Neural progenitor cell (in vitro differentiated cells): ENCODE data around the gene PSME3IP1. TPM values are rescaled to one million over a fixed set of nuclear protein-coding genes. Genes with fewer than 3 reads are reported as not detected.

ENCODE experiments used
- DNase-seq: peaks from one replicate; pipeline ENCODE4 v3.0.0-alpha.2; 2016; ENCODE audit warnings: low spot score
- H2AFZ ChIP-seq: fragments of 200-600 bp; sonication (generic); replicated peaks from 2 replicates; pipeline ENCODE4 v1.6.1; 2016; ENCODE audit warnings: antibody characterized with exemption
- H3F3A ChIP-seq: fragments of 200-600 bp; sonication (generic); 2 replicates; pipeline ENCODE4 v1.6.1; 2016; ENCODE audit warnings: antibody characterized with exemption, low read depth
- H3K27ac ChIP-seq: fragments of 200-600 bp; sonication (generic); 2 replicates; pipeline ENCODE4 v1.5.1; 2016; ENCODE audit warnings: mild to moderate bottlenecking
- H3K27me3 ChIP-seq: fragments of 200-600 bp; sonication (generic); 2 replicates; pipeline ENCODE4 v1.6.1; 2016; ENCODE audit warnings: mild to moderate bottlenecking, moderate library complexity
- H3K36me3 ChIP-seq: fragments of 200-600 bp; sonication (generic); 2 replicates; pipeline ENCODE4 v1.5.1; 2016
- H3K4me1 ChIP-seq: fragments of 200-600 bp; sonication (generic); 2 replicates; pipeline ENCODE4 v1.6.1; 2016; ENCODE audit warnings: mixed run types
- H3K4me2 ChIP-seq: fragments of 200-600 bp; sonication (generic); 2 replicates; pipeline ENCODE4 v1.6.1; 2016
- H3K4me3 ChIP-seq: fragments of 200-600 bp; sonication (generic); 2 replicates; pipeline ENCODE4 v1.5.1; 2016
- H3K79me2 ChIP-seq: fragments of 200-600 bp; sonication (generic); 2 replicates; pipeline ENCODE4 v1.6.1; 2016; ENCODE audit warnings: low read depth
- H3K9ac ChIP-seq: fragments of 200-600 bp; sonication (generic); 2 replicates; pipeline ENCODE4 v1.6.1; 2016
- H3K9me3 ChIP-seq: fragments of 200-600 bp; sonication (generic); 2 replicates; pipeline ENCODE4 v1.5.1; 2016; ENCODE audit warnings: low read depth
- H4K20me1 ChIP-seq: fragments of 200-600 bp; sonication (generic); 2 replicates; pipeline ENCODE4 v1.6.1; 2016; ENCODE audit warnings: low read depth
- H3K27ac Mint-ChIP-seq: 3 replicates; pipeline ENCODE4 v1.8.0; 2021; ENCODE audit warnings: mixed read lengths
- H3K27me3 Mint-ChIP-seq: 2 replicates; pipeline ENCODE4 v1.8.0; 2022; ENCODE audit warnings: low read depth, mild to moderate bottlenecking, inconsistent platforms, moderate library complexity, mixed read lengths; ENCODE audit not compliant: insufficient read depth
- H3K36me3 Mint-ChIP-seq: 3 replicates; pipeline ENCODE4 v1.8.0; 2021; ENCODE audit warnings: mixed read lengths
- H3K4me1 Mint-ChIP-seq: 3 replicates; pipeline ENCODE4 v1.8.0; 2021; ENCODE audit warnings: mixed read lengths
- H3K4me3 Mint-ChIP-seq: 3 replicates; pipeline ENCODE4 v1.8.0; 2021; ENCODE audit warnings: mild to moderate bottlenecking, moderate library complexity, mixed read lengths
- H3K9me3 Mint-ChIP-seq: 3 replicates; pipeline ENCODE4 v1.8.0; 2020; ENCODE audit warnings: mixed read lengths
- EZH2 ChIP-seq: fragments of 200-600 bp; sonication (generic); IDR thresholded peaks from 2 replicates; pipeline ENCODE4 v1.6.1; 2017; ENCODE audit warnings: antibody characterized with exemption, mild to moderate bottlenecking, moderate library complexity
- EZH2phosphoT487 ChIP-seq: fragments of 200-600 bp; sonication (generic); IDR thresholded peaks from 2 replicates; pipeline ENCODE4 v1.6.1; 2017; ENCODE audit warnings: antibody characterized with exemption
- total RNA-seq: library from RNA; depleted of rRNA; stranded (reverse); fragments of >200 nt; gene quantifications from 2 replicates; pipeline ENCODE4 v1.2.3, GENCODE V29; 2015; ENCODE audit warnings: low replicate concordance
- TF ChIP-seq, protein P1 (sequence below): fragments of 200-600 bp; sonication (generic); IDR thresholded peaks from 2 replicates; pipeline ENCODE4 v1.5.1; 2017; ENCODE audit warnings: antibody characterized with exemption, mild to moderate bottlenecking

Gene PSME3IP1
- total RNA-seq, 1 donor from 2014 or later = 184 TPM

DNA sequence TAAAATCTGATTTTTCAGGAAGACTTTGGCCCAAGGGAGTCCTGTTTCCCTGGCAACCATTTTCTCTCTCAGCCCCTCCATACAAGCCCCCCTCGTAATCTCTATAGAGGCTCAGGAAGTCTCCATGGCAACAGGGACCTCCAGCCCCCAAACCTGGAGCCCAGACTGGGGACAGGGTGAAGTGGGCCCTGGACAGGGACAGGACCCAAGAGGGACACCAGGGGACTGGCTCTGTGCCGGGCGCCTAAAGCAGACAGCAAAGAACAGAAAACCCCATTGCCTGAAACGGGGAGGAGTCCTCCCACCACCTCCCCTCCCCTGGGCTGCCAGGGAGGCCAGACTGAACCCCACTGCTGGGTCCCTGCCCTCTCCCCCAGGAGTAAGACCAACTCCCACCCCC is 52.8 kb downstream of the PSME3IP1 start:
- Histone ChIP-seq H3K27ac (no peak overlapping the region), H3K4me3 (no peak overlapping the region), H3K4me2 (peak overlapping the region; percentile 24), H3K36me3 (no peaks in the 10 kb centered on the region), H4K20me1 (no peaks in the 10 kb centered on the region), H3F3A (no peaks in the 10 kb centered on the region), H3K79me2 (no peaks in the 10 kb centered on the region), H2AFZ (no peak overlapping the region), H3K4me1 (peaks cover 17% of the 10 kb centered on the region), H3K27me3 (no peaks in the 10 kb centered on the region), H3K9me3 (no peaks in the 10 kb centered on the region), H3K9ac (no peak overlapping the region)
- H3K36me3 Mint-ChIP-seq = peaks cover 10% of the 10 kb centered on the region
- no peaks in the 10 kb centered on the region for H3K9me3 Mint-ChIP-seq
- H3K27me3 Mint-ChIP-seq = peaks cover 2% of the 10 kb centered on the region
- peak overlapping the region; percentile 72 for H3K27ac Mint-ChIP-seq
- TF ChIP-seq EZH2 (no peak), EZH2phosphoT487 (no peak)
- TF ChIP-seq, protein P1, sequence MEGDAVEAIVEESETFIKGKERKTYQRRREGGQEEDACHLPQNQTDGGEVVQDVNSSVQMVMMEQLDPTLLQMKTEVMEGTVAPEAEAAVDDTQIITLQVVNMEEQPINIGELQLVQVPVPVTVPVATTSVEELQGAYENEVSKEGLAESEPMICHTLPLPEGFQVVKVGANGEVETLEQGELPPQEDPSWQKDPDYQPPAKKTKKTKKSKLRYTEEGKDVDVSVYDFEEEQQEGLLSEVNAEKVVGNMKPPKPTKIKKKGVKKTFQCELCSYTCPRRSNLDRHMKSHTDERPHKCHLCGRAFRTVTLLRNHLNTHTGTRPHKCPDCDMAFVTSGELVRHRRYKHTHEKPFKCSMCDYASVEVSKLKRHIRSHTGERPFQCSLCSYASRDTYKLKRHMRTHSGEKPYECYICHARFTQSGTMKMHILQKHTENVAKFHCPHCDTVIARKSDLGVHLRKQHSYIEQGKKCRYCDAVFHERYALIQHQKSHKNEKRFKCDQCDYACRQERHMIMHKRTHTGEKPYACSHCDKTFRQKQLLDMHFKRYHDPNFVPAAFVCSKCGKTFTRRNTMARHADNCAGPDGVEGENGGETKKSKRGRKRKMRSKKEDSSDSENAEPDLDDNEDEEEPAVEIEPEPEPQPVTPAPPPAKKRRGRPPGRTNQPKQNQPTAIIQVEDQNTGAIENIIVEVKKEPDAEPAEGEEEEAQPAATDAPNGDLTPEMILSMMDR = no peak
- H3K4me1 Mint-ChIP-seq = peaks cover 51% of the 10 kb centered on the region
- no peak overlapping the region for H3K4me3 Mint-ChIP-seq
- peak; percentile 49 for DNase-seq

DNA sequence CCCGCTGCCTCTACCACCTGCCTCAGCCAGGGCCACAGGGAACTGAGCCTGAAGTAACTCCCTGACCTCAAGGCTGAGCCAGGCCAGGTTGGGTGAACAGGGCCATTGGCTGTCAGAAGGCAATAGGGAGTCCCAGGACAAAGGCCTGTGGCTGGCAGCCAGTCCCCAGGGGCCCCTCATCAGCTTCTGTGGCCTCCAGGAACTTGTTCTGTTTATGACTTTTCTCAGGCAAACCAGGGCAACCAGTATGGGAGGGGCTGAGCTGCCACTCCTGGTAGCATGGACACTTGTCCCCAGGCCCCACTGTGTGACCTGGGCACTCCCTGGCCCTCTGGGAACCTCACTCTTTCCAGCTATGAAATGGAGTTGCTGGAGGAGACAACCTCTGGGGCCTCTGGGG is 53.4 kb downstream of the PSME3IP1 start:
- no peaks in the 10 kb centered on the region for H4K20me1 ChIP-seq
- no peak overlapping the region for H3K27ac ChIP-seq
- Mint-ChIP-seq H3K4me1 (peaks cover 51% of the 10 kb centered on the region), H3K36me3 (peaks cover 10% of the 10 kb centered on the region), H3K27ac (peak overlapping the region; percentile 82), H3K4me3 (peak overlapping the region; percentile 62), H3K27me3 (peaks cover 2% of the 10 kb centered on the region), H3K9me3 (no peaks in the 10 kb centered on the region)
- H3K79me2 ChIP-seq = no peaks in the 10 kb centered on the region
- no peak overlapping the region for H2AFZ ChIP-seq
- H3K4me1 ChIP-seq = peaks cover 17% of the 10 kb centered on the region
- TF ChIP-seq EZH2phosphoT487 (no peak), EZH2 (no peak)
- TF ChIP-seq, protein P1 = no peak
- H3K4me3 ChIP-seq = no peak overlapping the region
- no peaks in the 10 kb centered on the region for H3K9me3 ChIP-seq
- peak overlapping the region; percentile 24 for H3K4me2 ChIP-seq
- H3K36me3 ChIP-seq = no peaks in the 10 kb centered on the region
- no peaks in the 10 kb centered on the region for H3K27me3 ChIP-seq
- no peak overlapping the region for H3K9ac ChIP-seq
- DNase-seq = no peak
- H3F3A ChIP-seq = no peaks in the 10 kb centered on the region

DNA sequence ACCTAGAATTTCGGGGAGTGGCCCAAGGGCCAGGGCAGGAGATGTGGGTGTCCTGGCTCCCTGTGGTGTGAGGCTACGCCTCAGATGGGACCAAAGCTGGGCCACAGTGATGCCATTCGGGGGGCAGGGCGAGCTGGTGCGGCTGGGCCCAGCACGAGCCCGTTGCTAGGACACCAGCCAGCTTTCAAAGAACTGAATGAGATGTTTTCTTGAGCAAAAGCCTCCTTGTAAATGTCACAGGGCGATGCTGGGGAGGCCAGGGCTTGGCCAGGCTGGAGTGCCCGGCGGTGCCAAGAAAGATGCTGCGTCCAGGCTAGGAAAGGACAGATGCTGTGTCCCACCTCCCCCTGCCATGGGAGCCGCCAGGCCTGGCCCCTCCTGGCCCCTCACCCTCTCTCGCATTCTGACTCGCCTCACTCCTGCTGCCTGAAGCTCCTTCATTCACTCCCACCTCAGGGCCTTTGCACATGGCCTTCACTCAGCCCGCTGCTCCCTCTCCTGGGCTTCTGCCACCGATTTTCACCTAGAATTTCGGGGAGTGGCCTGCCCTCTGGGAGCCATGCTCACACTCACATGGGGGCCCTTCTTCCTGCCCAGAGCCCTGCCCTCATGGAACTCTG is 54.4 kb downstream of the PSME3IP1 start:
- no peak for TF ChIP-seq EZH2phosphoT487
- no peak for TF ChIP-seq EZH2
- no peaks in the 10 kb centered on the region for H3K27me3 ChIP-seq
- no peak overlapping the region for H3K27ac ChIP-seq
- no peak for DNase-seq
- Mint-ChIP-seq H3K36me3 (peaks cover 7% of the 10 kb centered on the region), H3K9me3 (no peaks in the 10 kb centered on the region), H3K27me3 (peaks cover 2% of the 10 kb centered on the region), H3K27ac (peak overlapping the region; percentile 96), H3K4me3 (peak overlapping the region; percentile 62), H3K4me1 (peaks cover 53% of the 10 kb centered on the region)
- no peaks in the 10 kb centered on the region for H3K9me3 ChIP-seq
- no peak overlapping the region for H3K4me2 ChIP-seq
- peaks cover 17% of the 10 kb centered on the region for H3K4me1 ChIP-seq
- H3F3A ChIP-seq = no peaks in the 10 kb centered on the region
- H3K36me3 ChIP-seq = no peaks in the 10 kb centered on the region
- H3K79me2 ChIP-seq = no peaks in the 10 kb centered on the region
- H4K20me1 ChIP-seq = no peaks in the 10 kb centered on the region
- H2AFZ ChIP-seq = no peak overlapping the region
- no peak overlapping the region for H3K4me3 ChIP-seq
- H3K9ac ChIP-seq = no peak overlapping the region

DNA sequence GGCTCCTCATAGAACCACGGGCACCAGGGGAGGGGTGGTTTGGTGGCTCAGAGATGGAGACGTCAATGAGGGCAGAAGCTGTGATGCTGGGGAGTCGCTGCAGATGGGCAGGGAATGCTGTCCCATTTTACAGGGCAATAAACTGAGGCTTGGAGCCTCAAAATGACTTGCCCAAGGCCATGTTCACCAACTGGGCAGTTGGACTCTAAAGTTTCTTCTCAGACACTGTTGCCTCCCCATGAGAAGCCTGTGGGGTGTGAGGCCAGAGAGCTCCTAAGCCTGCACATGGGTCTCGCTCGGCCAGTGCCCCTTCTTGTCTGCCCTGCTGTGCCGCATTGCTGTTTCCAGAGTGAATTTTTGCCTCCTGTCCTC is 54.9 kb downstream of the PSME3IP1 start:
- Mint-ChIP-seq H3K9me3 (no peaks in the 10 kb centered on the region), H3K27me3 (peaks cover 4% of the 10 kb centered on the region), H3K27ac (peak overlapping the region; percentile 37), H3K36me3 (peaks cover 6% of the 10 kb centered on the region), H3K4me1 (peaks cover 48% of the 10 kb centered on the region), H3K4me3 (no peak overlapping the region)
- Histone ChIP-seq H3K27me3 (no peaks in the 10 kb centered on the region), H3K27ac (no peak overlapping the region), H4K20me1 (no peaks in the 10 kb centered on the region), H3K4me1 (peaks cover 17% of the 10 kb centered on the region), H3K4me3 (no peak overlapping the region), H3K9me3 (no peaks in the 10 kb centered on the region), H3F3A (no peaks in the 10 kb centered on the region), H3K79me2 (no peaks in the 10 kb centered on the region), H3K9ac (no peak overlapping the region), H3K4me2 (no peak overlapping the region), H2AFZ (no peak overlapping the region), H3K36me3 (no peaks in the 10 kb centered on the region)
- DNase-seq = no peak
- TF ChIP-seq, protein P1 = no peak
- TF ChIP-seq EZH2 (no peak), EZH2phosphoT487 (no peak)
